Lower leg skin (tissue), 4 donors: ENCODE results near the gene SNX24. TPM values are rescaled to one million over a fixed set of nuclear protein-coding genes. Genes with fewer than 3 reads are reported as not detected.

Experiments used
- DNase-seq, 2 donors: peaks; one replicate each; pipeline ENCODE4 v3.0.0-alpha.2; 2019; ENCODE audit warnings: low spot score in 2 of 2
- H3K4me3 ChIP-seq: fragments of 200-600 bp; sonication (generic); 2 replicates; pipeline ENCODE4 v1.5.1; 2017; ENCODE audit warnings: mild to moderate bottlenecking, low read depth; ENCODE audit not compliant: poor library complexity, severe bottlenecking
- CTCF ChIP-seq, 3 donors: fragments of 450-650 bp; IDR thresholded peaks; one replicate each; pipeline ENCODE4 v1.5.1; 2016; ENCODE audit warnings: antibody characterized with exemption in 3 of 3, mild to moderate bottlenecking in 3 of 3, moderate library complexity in 2 of 3
- POLR2A ChIP-seq, 2 donors: fragments of 450-650 bp; IDR thresholded peaks; one replicate each; pipeline ENCODE4 v1.6.1; 2016 to 2017; ENCODE audit warnings: antibody characterized with exemption in 2 of 2, mild to moderate bottlenecking in 1 of 2, moderate library complexity in 1 of 2
- WGBS, 2 donors: methylation state at CpG; one replicate each; pipeline ENCODE4 v1.1.5; 2018; 5-methylcytosine and 5-hydroxymethylcytosine counted together
- intact Hi-C: fragments of 100-400 bp; cut with DNase I; formaldehyde crosslinking; loops from one replicate; pipeline ENCODE4 v1.15.0; 2023; ENCODE audit warnings: low total_unique reads
- total RNA-seq, 4 donors: library from RNA; depleted of rRNA; stranded (reverse); fragments of >200 nt; gene quantifications; one replicate each; pipeline ENCODE4 v1.1.0, GENCODE V29; 2016

Gene SNX24
- total RNA-seq, 4 donors from 2014 or later, result 20.1 to 28.1 (median 20.9) TPM

GRCh38 chr5:122981846-122982245, 136.4 kb downstream of the SNX24 start:
- WGBS, 2 donors, result 80 to 87% methylated on average over 2 of the region's 2 CpGs
- no peak for DNase-seq
- intact Hi-C loops, result no loop called here
- H3K4me3 ChIP-seq, result no peak overlapping the region
- TF ChIP-seq CTCF (IDR thresholded peaks at IDR 0.05) (no peak), POLR2A (IDR thresholded peaks at IDR 0.05) (no peak)

- no peak for DNase-seq
- WGBS, 2 donors, result 0% methylated on average over 1 of the region's 1 CpG
- TF ChIP-seq CTCF (IDR thresholded peaks at IDR 0.05), result no peak
- TF ChIP-seq POLR2A (IDR thresholded peaks at IDR 0.05), result no peak
- H3K4me3 ChIP-seq, result no peak overlapping the region
- intact Hi-C loops, result no loop called here
These were observed 137.0 kb downstream of the SNX24 start for GRCh38 chr5:122982376-122982775.

GRCh38 chr5:122984425-122984824, 139.0 kb downstream of the SNX24 start:
- no peak for TF ChIP-seq POLR2A (IDR thresholded peaks at IDR 0.05)
- TF ChIP-seq CTCF (IDR thresholded peaks at IDR 0.05), result no peak
- DNase-seq, result no peak
- no peak overlapping the region for H3K4me3 ChIP-seq
- 88 to 92% methylated on average over 3 of the region's 3 CpGs for WGBS, 2 donors
- intact Hi-C loops, result no loop called here

GRCh38 chr5:122985006-122985700, 139.7 kb downstream of the SNX24 start:
- 88 to 93% methylated on average over 4 of the region's 4 CpGs for WGBS, 2 donors
- TF ChIP-seq POLR2A (IDR thresholded peaks at IDR 0.05), result no peak
- no peak for TF ChIP-seq CTCF (IDR thresholded peaks at IDR 0.05)
- no peak overlapping the region for H3K4me3 ChIP-seq
- DNase-seq, result no peak
- intact Hi-C loops, result no loop called here

- intact Hi-C loops, result no loop called here
- no peak overlapping the region for H3K4me3 ChIP-seq
- TF ChIP-seq POLR2A (IDR thresholded peaks at IDR 0.05) (no peak), CTCF (IDR thresholded peaks at IDR 0.05) (no peak)
- WGBS, 2 donors, result 94 to 95% methylated on average over 2 of the region's 2 CpGs
- no peak for DNase-seq
These were observed 140.7 kb downstream of the SNX24 start for GRCh38 chr5:122985954-122986721.
